HepG2 (cell line): ENCODE data around the gene FKBP1B.
"Not testable (repeated sequence)": the region's sequence is repeated elsewhere in the genome, so short reads cannot be mapped to it uniquely, and the experiment has no call there.

Experiments used
- CHD2 ChIP-seq: IDR thresholded peaks from 2 replicates; pipeline ENCODE4 v1.6.1; 2011; ENCODE audit warnings: low read depth, low read length, improper control_type of control experiment
- CTCF ChIP-seq: sonication (generic); formaldehyde crosslinking; IDR thresholded peaks from 2 replicates; pipeline ENCODE4 v1.5.0; 2020; ENCODE audit warnings: mild to moderate bottlenecking, missing genetic modification reagents, moderate library complexity
- EZH2 ChIP-seq: conservative IDR thresholded peaks from 2 replicates; pipeline ENCODE4 v1.6.1; 2012; ENCODE audit warnings: mild to moderate bottlenecking, low read depth, low read length, moderate library complexity
- FOSL1 ChIP-seq: sonication (generic); formaldehyde crosslinking; IDR thresholded peaks from 2 replicates; pipeline ENCODE4 v1.9.0; 2021; ENCODE audit warnings: missing genetic modification reagents, borderline replicate concordance
- KDM5B ChIP-seq: sonication (generic); formaldehyde crosslinking; IDR thresholded peaks from 2 replicates; pipeline ENCODE4 v1.4.0; 2020; ENCODE audit warnings: missing genetic modification reagents, mild to moderate bottlenecking, borderline replicate concordance
- PATZ1 ChIP-seq: sonication (generic); formaldehyde crosslinking; IDR thresholded peaks from 2 replicates; pipeline ENCODE4 v1.4.0; 2020; ENCODE audit warnings: missing genetic modification reagents
- POLR2AphosphoS5 ChIP-seq: IDR thresholded peaks from 2 replicates; pipeline ENCODE4 v1.6.1; 2012; ENCODE audit warnings: low read depth, low read length
- SPEN ChIP-seq: sonication (generic); formaldehyde crosslinking; IDR thresholded peaks from 2 replicates; pipeline ENCODE4 v1.5.1; 2020; ENCODE audit warnings: low read depth, mild to moderate bottlenecking, missing genetic modification reagents
- SUZ12 ChIP-seq: fragments of 150-350 bp; IDR thresholded peaks from 2 replicates; pipeline ENCODE4 v1.6.1; 2014; ENCODE audit warnings: low read depth, low read length
- ZNF468 ChIP-seq: sonication (generic); formaldehyde crosslinking; IDR thresholded peaks from 2 replicates; pipeline ENCODE4 v1.8.0; 2022; ENCODE audit warnings: mild to moderate bottlenecking, moderate library complexity, missing genetic modification reagents
- ZNF878 ChIP-seq: sonication (generic); formaldehyde crosslinking; IDR thresholded peaks from 2 replicates; pipeline ENCODE4 v1.8.1; 2023; ENCODE audit warnings: mild to moderate bottlenecking, missing genetic modification reagents, moderate library complexity
- ZSCAN29 ChIP-seq: sonication (generic); formaldehyde crosslinking; conservative IDR thresholded peaks from 2 replicates; pipeline ENCODE4 v1.4.0; 2020; ENCODE audit warnings: mild to moderate bottlenecking, missing genetic modification reagents
- TF ChIP-seq, protein P1 (sequence below): sonication (generic); formaldehyde crosslinking; IDR thresholded peaks from 2 replicates; pipeline ENCODE4 v1.4.0; 2020; ENCODE audit warnings: mild to moderate bottlenecking, missing genetic modification reagents
- TF ChIP-seq, protein P2 (sequence below): sonication (generic); formaldehyde crosslinking; IDR thresholded peaks from 2 replicates; pipeline ENCODE4 v1.4.0; 2020; ENCODE audit warnings: missing genetic modification reagents

GRCh38 chr2:24093270-24093669, 43.7 kb downstream of the FKBP1B start:
- not testable (repeated sequence) for TF ChIP-seq CTCF (CRISPR knock-in tag); SPEN (CRISPR knock-in tag); FOSL1 (CRISPR knock-in tag); EZH2; ZSCAN29 (CRISPR knock-in tag); PATZ1 (CRISPR knock-in tag); SUZ12; ZNF878; ZNF468 (CRISPR knock-in tag); CHD2; KDM5B (CRISPR knock-in tag); POLR2AphosphoS5
- TF ChIP-seq, protein P1, sequence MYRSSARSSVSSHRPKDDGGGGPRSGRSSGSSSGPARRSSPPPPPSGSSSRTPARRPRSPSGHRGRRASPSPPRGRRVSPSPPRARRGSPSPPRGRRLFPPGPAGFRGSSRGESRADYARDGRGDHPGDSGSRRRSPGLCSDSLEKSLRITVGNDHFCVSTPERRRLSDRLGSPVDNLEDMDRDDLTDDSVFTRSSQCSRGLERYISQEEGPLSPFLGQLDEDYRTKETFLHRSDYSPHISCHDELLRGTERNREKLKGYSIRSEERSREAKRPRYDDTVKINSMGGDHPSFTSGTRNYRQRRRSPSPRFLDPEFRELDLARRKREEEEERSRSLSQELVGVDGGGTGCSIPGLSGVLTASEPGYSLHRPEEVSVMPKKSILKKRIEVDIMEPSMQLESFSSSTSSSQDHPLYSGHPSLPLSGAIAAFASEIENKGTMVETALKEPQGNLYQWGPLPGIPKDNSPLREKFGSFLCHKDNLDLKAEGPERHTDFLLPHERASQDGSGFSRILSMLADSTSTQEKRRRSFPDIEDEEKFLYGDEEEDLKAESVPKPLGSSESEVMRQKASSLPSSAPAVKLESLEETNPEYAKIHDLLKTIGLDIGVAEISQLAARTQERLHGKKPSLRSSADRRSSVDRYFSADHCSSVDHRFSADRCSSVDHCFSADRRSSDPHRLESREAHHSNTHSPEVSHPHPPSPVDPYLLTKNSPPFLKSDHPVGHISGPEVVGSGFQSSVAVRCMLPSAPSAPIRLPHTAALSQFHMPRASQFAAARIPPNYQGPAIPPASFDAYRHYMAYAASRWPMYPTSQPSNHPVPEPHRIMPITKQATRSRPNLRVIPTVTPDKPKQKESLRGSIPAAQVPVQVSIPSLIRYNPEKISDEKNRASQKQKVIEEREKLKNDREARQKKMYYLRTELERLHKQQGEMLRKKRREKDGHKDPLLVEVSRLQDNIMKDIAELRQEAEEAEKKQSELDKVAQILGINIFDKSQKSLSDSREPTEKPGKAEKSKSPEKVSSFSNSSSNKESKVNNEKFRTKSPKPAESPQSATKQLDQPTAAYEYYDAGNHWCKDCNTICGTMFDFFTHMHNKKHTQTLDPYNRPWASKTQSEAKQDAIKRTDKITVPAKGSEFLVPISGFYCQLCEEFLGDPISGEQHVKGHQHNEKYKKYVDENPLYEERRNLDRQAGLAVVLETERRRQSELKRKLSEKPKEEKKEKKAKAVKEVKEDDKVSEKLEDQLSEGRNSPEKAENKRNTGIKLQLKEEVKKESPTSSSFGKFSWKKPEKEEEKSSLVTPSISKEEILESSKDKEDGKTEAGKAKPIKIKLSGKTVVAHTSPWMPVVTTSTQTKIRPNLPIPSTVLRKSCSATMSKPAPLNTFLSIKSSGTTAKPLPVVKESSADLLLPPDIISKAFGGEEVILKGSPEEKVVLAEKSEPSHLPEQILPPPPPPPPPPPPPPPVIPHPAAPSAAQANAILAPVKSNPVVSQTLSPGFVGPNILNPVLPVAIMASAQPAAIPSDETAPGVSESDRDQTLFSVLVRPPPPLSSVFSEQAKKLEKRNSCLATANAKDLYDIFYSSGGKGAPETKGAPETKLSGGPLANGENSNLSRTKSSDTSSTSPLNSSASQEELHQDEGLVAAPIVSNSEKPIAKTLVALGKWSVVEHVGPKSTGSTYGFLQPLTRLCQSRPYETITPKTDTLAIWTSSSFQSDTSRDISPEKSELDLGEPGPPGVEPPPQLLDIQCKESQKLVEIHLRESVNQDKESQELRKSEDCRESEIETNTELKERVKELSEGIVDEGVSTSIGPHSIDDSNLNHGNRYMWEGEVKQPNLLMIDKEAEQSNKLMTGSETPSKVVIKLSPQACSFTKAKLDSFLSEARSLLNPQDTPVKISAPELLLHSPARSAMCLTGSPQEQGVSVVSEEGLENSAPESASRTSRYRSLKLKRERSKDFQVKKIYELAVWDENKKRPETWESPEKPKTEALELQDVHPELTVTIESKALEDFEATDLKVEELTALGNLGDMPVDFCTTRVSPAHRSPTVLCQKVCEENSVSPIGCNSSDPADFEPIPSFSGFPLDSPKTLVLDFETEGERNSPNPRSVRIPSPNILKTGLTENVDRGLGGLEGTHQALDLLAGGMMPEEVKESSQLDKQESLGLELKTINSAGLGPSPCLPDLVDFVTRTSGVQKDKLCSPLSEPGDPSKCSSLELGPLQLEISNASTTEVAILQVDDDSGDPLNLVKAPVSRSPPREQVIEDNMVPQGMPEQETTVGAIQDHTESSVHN (CRISPR knock-in tag), result not testable (repeated sequence)
- TF ChIP-seq, protein P2, sequence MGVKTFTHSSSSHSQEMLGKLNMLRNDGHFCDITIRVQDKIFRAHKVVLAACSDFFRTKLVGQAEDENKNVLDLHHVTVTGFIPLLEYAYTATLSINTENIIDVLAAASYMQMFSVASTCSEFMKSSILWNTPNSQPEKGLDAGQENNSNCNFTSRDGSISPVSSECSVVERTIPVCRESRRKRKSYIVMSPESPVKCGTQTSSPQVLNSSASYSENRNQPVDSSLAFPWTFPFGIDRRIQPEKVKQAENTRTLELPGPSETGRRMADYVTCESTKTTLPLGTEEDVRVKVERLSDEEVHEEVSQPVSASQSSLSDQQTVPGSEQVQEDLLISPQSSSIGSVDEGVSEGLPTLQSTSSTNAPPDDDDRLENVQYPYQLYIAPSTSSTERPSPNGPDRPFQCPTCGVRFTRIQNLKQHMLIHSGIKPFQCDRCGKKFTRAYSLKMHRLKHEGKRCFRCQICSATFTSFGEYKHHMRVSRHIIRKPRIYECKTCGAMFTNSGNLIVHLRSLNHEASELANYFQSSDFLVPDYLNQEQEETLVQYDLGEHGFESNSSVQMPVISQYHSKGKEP, result not testable (repeated sequence)
